Endothelial cell of umbilical vein (primary cell): ENCODE results near the gene TARBP2. TPM values are rescaled to one million over a fixed set of nuclear protein-coding genes. Genes with fewer than 3 reads are reported as not detected.

ENCODE experiments used
- BruUV-seq: library from RNA; stranded (reverse); fragments of 400-500 nt; replicated peaks from 2 replicates; lab custom pipeline; 2021; lab: Mats Ljungman, UMichigan
- CTCF ChIA-PET: fragments of 300-600, 350-600 bp; sonication (Branson Sonifier 250); formaldehyde crosslinking; loops from one replicate; lab custom pipeline; 2021; ENCODE audit warnings: antibody characterized with exemption, inconsistent platforms; lab: Charles Lee
- POLR2A ChIA-PET: fragments of 300-600, 350-600 bp; sonication (Branson Sonifier 250); formaldehyde crosslinking; loops from one replicate; lab custom pipeline; 2021; ENCODE audit warnings: antibody characterized with exemption, inconsistent platforms; lab: Charles Lee
- DNase-seq: peaks from one replicate; pipeline ENCODE4 v3.0.0-alpha.2; 2011; ENCODE audit warnings: low read depth, low spot score
- FAIRE-seq: peaks from 2 replicates; lab custom pipeline; 2011; peaks lifted over from hg19 to GRCh38; lab: Jason Lieb, UNC
- H2AFZ ChIP-seq: 2 replicates; pipeline ENCODE4 v1.6.0; 2012; ENCODE audit warnings: low read depth, low read length, control low read depth, inconsistent platforms
- H3K27ac ChIP-seq: 2 replicates; pipeline ENCODE4 v1.5.1; 2011; ENCODE audit warnings: low read depth, mild to moderate bottlenecking, control low read depth, low read length, moderate library complexity; ENCODE audit not compliant: insufficient read depth
- H3K27me3 ChIP-seq, 2 experiments: 2 replicates each; pipeline versions ENCODE4 v1.6.0 to v1.6.1; 2011; ENCODE audit warnings: low read length in 2 of 2, mixed read lengths in 1 of 2; ENCODE audit not compliant: control insufficient read depth in 2 of 2, insufficient read depth in 2 of 2
- H3K36me3 ChIP-seq, 2 experiments: 2 replicates in 1 of 2; 3 replicates in 1 of 2; pipeline ENCODE4 v1.5.1; 2011; ENCODE audit warnings: low read length in 2 of 2, mild to moderate bottlenecking in 1 of 2, moderate library complexity in 1 of 2; ENCODE audit not compliant: control insufficient read depth in 2 of 2, insufficient read depth in 2 of 2; ENCODE audit errors: extremely low read depth in 1 of 2
- H3K4me1 ChIP-seq: 3 replicates; pipeline ENCODE4 v1.5.1; 2011; ENCODE audit warnings: mild to moderate bottlenecking, low read length; ENCODE audit not compliant: control insufficient read depth, insufficient read depth; ENCODE audit errors: extremely low read depth
- H3K4me2 ChIP-seq: 2 replicates; pipeline ENCODE4 v1.6.1; 2011; ENCODE audit warnings: low read length, control low read depth, mixed read lengths; ENCODE audit not compliant: insufficient read depth
- H3K4me3 ChIP-seq, 3 experiments: fragments of 200-600 bp in 1 of 3; sonication (generic), shearing (Covaris generic) in 1 of 3; replicated peaks in 1 of 3; 2 replicates each; pipeline ENCODE4 v1.5.1; 2011 to 2016; ENCODE audit warnings: control low read depth in 3 of 3, low read length in 3 of 3, mild to moderate bottlenecking in 2 of 3, inconsistent platforms in 1 of 3, low read depth in 1 of 3, moderate library complexity in 1 of 3; ENCODE audit not compliant: insufficient read depth in 1 of 3
- H3K79me2 ChIP-seq: 2 replicates; pipeline ENCODE4 v1.6.0; 2012; ENCODE audit warnings: low read length, inconsistent platforms; ENCODE audit not compliant: control insufficient read depth, insufficient read depth
- H3K9ac ChIP-seq: replicated peaks from 2 replicates; pipeline ENCODE3; 2011; ENCODE audit warnings: low read length, control low read depth; ENCODE audit not compliant: insufficient read depth; ENCODE audit errors: extremely low read depth
- H3K9me1 ChIP-seq: replicated peaks from 3 replicates; pipeline ENCODE4 v1.6.0; 2011; ENCODE audit warnings: mild to moderate bottlenecking, low read length; ENCODE audit not compliant: control insufficient read depth, insufficient read depth; ENCODE audit errors: extremely low read depth
- H3K9me3 ChIP-seq: replicated peaks from 2 replicates; pipeline ENCODE4 v1.5.1; 2012; ENCODE audit warnings: low read length, inconsistent platforms; ENCODE audit not compliant: control insufficient read depth, insufficient read depth
- H4K20me1 ChIP-seq: replicated peaks from 2 replicates; pipeline ENCODE3; 2011; ENCODE audit warnings: mild to moderate bottlenecking, low read length; ENCODE audit not compliant: control insufficient read depth, insufficient read depth; ENCODE audit errors: extremely low read depth
- FOS ChIP-seq: IDR thresholded peaks from 2 replicates; pipeline ENCODE4 v1.6.1; 2011; ENCODE audit warnings: mild to moderate bottlenecking, low read length, moderate library complexity, borderline replicate concordance; ENCODE audit not compliant: insufficient read depth
- JUN ChIP-seq: IDR thresholded peaks from 2 replicates; pipeline ENCODE4 v1.6.1; 2011; ENCODE audit warnings: borderline replicate concordance, low read depth; ENCODE audit not compliant: insufficient read length, insufficient read depth
- POLR2AphosphoS5 ChIP-seq: IDR thresholded peaks from 2 replicates; pipeline ENCODE4 v1.6.1; 2012; ENCODE audit warnings: low read depth, mild to moderate bottlenecking, control low read depth, low read length, moderate library complexity; ENCODE audit not compliant: insufficient read depth
- dilution Hi-C: fragments of 300-500 bp; cut with MboI; formaldehyde crosslinking; loops from one replicate; pipeline ENCODE4 v1.15.0; 2019; ENCODE audit warnings: low sequenced_read_pairs; ENCODE audit not compliant: extremely low pct_ligation_motif_present
- intact Hi-C: fragments of 100-400 bp; cut with micrococcal nuclease; formaldehyde crosslinking; loops from one replicate; pipeline ENCODE4 v1.10.0; 2022
- polyA plus RNA-seq, 4 experiments: library from polyadenylated mRNA; depleted of rRNA in 3 of 4; stranded (reverse) in 3 of 4; unstranded in 1 of 4; fragments of >200 nt; gene quantifications; 2 replicates each; pipeline versions ENCODE4 v1.2.1 to v1.2.3, GENCODE V29; 2011 to 2012; ENCODE audit warnings: missing spikeins in 1 of 4
- total RNA-seq: library from RNA; stranded (reverse); gene quantifications from 2 replicates; pipeline ENCODE4 v1.2.3, GENCODE V29; 2021
- TF ChIP-seq, protein P1 (sequence below): IDR thresholded peaks from 2 replicates; pipeline ENCODE4 v1.6.1; 2011; ENCODE audit not compliant: insufficient read depth, insufficient read length

TARBP2 gene
- total and polyA plus RNA-seq, 2 donors (not counting 3 experiments of a cell fraction or from before 2014, with no cell fraction given) = 57.2 to 82.8 TPM

DNA sequence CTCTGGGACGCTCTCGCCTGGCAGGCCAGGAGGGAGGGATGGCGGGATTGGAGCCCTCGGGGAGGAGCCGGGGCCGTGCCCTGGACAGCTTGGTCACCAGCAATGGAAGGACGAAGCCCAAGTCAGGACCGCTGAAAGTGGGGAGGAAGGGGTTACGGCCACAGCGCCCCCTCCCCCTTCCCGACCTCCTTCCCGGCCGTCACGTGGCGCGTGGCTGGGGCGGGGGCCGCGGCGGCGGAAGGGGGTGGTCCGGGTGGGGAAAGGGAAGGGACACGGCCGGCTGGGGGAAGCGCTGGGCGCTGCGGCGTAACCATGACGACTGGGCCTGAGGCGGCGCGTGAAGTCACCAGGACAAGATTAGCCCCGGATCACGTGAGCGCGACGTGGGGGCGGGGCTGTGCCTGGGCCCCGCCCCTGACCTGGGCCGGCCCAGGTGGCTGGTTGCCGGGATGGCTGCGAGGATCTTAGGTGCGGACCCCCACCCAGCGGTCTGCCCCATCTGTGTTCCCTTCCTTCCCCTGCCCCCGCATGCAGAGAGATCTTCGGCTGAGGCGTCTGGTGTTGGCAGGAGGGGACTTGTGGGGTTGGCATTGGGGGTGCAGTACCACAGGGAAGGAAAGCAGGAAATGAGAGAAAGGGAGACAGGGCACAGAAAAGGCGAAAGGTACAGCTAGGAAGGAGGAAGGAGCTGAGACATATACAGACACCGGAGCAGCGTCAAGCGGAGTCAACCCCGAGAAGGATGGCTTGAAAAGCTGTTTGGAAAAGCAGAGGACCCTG is 8.1 kb upstream of the TARBP2 start:
- H3K4me1 ChIP-seq = peaks cover 11% of the 10 kb centered on the region
- dilution Hi-C loops (no loop called here), intact Hi-C loops (loop anchor here (1.0 kb wide), 1 partner anchor 8 kb away; the partner anchor contains the start of gene TARBP2)
- ChIA-PET POLR2A (no interaction called here), CTCF (interaction anchor here (0.9 to 1.6 kb wide), 6 partner anchors 8 to 16 kb away, joined by 3 to 6 read pairs (median 4); partner anchors contain the start of gene TARBP2)
- H3K79me2 ChIP-seq = no peaks in the 10 kb centered on the region
- H3K4me3 ChIP-seq = peak overlapping the region; percentile 17 to 61 (median 38)
- TF ChIP-seq POLR2AphosphoS5 (peak; percentile 44), FOS (no peak), JUN (peak; percentile 13)
- TF ChIP-seq, protein P1, sequence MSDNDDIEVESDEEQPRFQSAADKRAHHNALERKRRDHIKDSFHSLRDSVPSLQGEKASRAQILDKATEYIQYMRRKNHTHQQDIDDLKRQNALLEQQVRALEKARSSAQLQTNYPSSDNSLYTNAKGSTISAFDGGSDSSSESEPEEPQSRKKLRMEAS = peak; percentile 69
- H3K9me3 ChIP-seq = no peaks in the 10 kb centered on the region
- no peaks in the 10 kb centered on the region for H3K9me1 ChIP-seq
- no peaks in the 10 kb centered on the region for H3K36me3 ChIP-seq
- no peaks in the 10 kb centered on the region for H3K27me3 ChIP-seq
- H3K9ac ChIP-seq = peak overlapping the region; percentile 71
- FAIRE-seq (peak; percentile 95), DNase-seq (peak; percentile 93)
- peak overlapping the region; percentile 57 for H3K27ac ChIP-seq
- H3K4me2 ChIP-seq = peak overlapping the region; percentile 69
- no TSS peak for BruUV-seq
- peak overlapping the region; percentile 86 for H2AFZ ChIP-seq
- no peaks in the 10 kb centered on the region for H4K20me1 ChIP-seq
